ENCODE data around the gene PRICKLE2. TPM values are rescaled to one million over a fixed set of nuclear protein-coding genes. Genes with fewer than 3 reads are reported as not detected.

Gene PRICKLE2
- total RNA-seq, 1 donor from 2014 or later: 84.4 TPM

DNA sequence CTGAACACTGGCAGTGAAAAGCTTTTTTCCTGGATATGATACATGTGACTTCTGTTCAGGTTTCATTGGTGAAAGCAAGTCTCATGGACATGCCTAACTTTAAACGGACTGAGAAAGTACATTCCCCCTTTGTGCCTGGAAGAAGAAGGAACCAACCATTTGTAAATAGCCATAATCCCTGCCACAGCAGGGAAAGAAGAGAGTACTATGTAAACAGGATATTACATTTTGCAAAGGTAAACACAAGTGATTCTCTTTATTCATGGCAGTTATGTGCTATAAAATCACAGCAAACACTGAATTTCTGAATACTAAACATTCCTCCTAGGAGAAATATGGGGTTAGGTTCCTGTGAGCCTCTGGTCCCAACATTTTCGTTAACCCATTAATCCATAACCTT is 46.8 kb downstream of the PRICKLE2 start:
- Histone ChIP-seq H3K4me3 (ENCODE audit: insufficient read depth, low read depth, low read length) (no peak overlapping the region), H4K20me1 (ENCODE audit: insufficient read depth, low read length) (no peaks in the 10 kb centered on the region), H3K79me2 (ENCODE audit: insufficient read depth, low read length) (peaks cover 87% of the 10 kb centered on the region), H3K4me2 (ENCODE audit: low read length) (no peak overlapping the region), H3K27ac (ENCODE audit: low read depth, low read length) (peak overlapping the region; percentile 28), H2AFZ (ENCODE audit: low read depth, low read length) (no peak overlapping the region), H3K27me3 (ENCODE audit: insufficient read depth, low read length) (no peaks in the 10 kb centered on the region), H3K9ac (ENCODE audit: low read length) (no peak overlapping the region), H3K36me3 (ENCODE audit: insufficient read depth, low read length) (peaks cover 3% of the 10 kb centered on the region), H3K9me3 (ENCODE audit: insufficient read depth, low read depth, low read length) (no peaks in the 10 kb centered on the region), H3K4me1 (ENCODE audit: insufficient read depth, low read length) (peaks cover 20% of the 10 kb centered on the region)
- H3K36me3 Mint-ChIP-seq (ENCODE audit: low read depth, unreplicated experiment): peaks cover 25% of the 10 kb centered on the region
- FAIRE-seq (no peak), DNase-seq (ENCODE audit: low read depth) (no peak)
- H3K9me3 Mint-ChIP-seq (ENCODE audit: unreplicated experiment): no peaks in the 10 kb centered on the region
- peak overlapping the region; percentile 18 for H3K27ac Mint-ChIP-seq (ENCODE audit: unreplicated experiment)
- no peak for TF ChIP-seq EZH2 (IDR thresholded peaks at IDR 0.05; ENCODE audit: insufficient read depth, low read length)
- TF ChIP-seq CTCF (IDR thresholded peaks at IDR 0.05; ENCODE audit: insufficient read depth, low read depth, low read length): no peak
- H3K27me3 Mint-ChIP-seq (ENCODE audit: low read depth, unreplicated experiment): no peaks in the 10 kb centered on the region
- H3K4me1 Mint-ChIP-seq (ENCODE audit: low read depth, unreplicated experiment): peaks cover 59% of the 10 kb centered on the region
- no peak overlapping the region for H3K4me3 Mint-ChIP-seq (ENCODE audit: unreplicated experiment)

- peak overlapping the region; percentile 68 for H3K27ac ChIP-seq (ENCODE audit: low read depth, low read length)
Measured at GRCh38 chr3:64176461-64176996, 48.7 kb downstream of the PRICKLE2 start.

More at GRCh38 chr3:64176461-64176996, 48.7 kb downstream of the PRICKLE2 start:
- H3K27ac Mint-ChIP-seq (ENCODE audit: unreplicated experiment): peak overlapping the region; percentile 2
- H3K27me3 ChIP-seq (ENCODE audit: insufficient read depth, low read length): no peaks in the 10 kb centered on the region
- H3K4me3 Mint-ChIP-seq (ENCODE audit: unreplicated experiment): no peak overlapping the region
- H3K79me2 ChIP-seq (ENCODE audit: insufficient read depth, low read length): peaks cover 76% of the 10 kb centered on the region
- no peak for TF ChIP-seq CTCF (IDR thresholded peaks at IDR 0.05; ENCODE audit: insufficient read depth, low read depth, low read length)
- no peak for TF ChIP-seq EZH2 (IDR thresholded peaks at IDR 0.05; ENCODE audit: insufficient read depth, low read length)
- H3K36me3 ChIP-seq (ENCODE audit: insufficient read depth, low read length): no peaks in the 10 kb centered on the region
- peak overlapping the region; percentile 34 for H3K9ac ChIP-seq (ENCODE audit: low read length)
- H3K4me2 ChIP-seq (ENCODE audit: low read length): peak overlapping the region; percentile 55
- H3K4me1 Mint-ChIP-seq (ENCODE audit: low read depth, unreplicated experiment): peaks cover 47% of the 10 kb centered on the region
- H2AFZ ChIP-seq (ENCODE audit: low read depth, low read length): no peak overlapping the region
- H3K27me3 Mint-ChIP-seq (ENCODE audit: low read depth, unreplicated experiment): no peaks in the 10 kb centered on the region
- H3K9me3 ChIP-seq (ENCODE audit: insufficient read depth, low read depth, low read length): no peaks in the 10 kb centered on the region
- peaks cover 25% of the 10 kb centered on the region for H3K36me3 Mint-ChIP-seq (ENCODE audit: low read depth, unreplicated experiment)
- DNase-seq (ENCODE audit: low read depth): peak; percentile 57
- peaks cover 20% of the 10 kb centered on the region for H3K4me1 ChIP-seq (ENCODE audit: insufficient read depth, low read length)
- no peaks in the 10 kb centered on the region for H3K9me3 Mint-ChIP-seq (ENCODE audit: unreplicated experiment)
- no peak for FAIRE-seq
- H4K20me1 ChIP-seq (ENCODE audit: insufficient read depth, low read length): no peaks in the 10 kb centered on the region
- H3K4me3 ChIP-seq (ENCODE audit: insufficient read depth, low read depth, low read length): peak overlapping the region; percentile 0
